GM19324 (cell line): ENCODE results near the gene EHD3.
"Not testable (repeated sequence)": the region's sequence is repeated elsewhere in the genome, so short reads cannot be mapped to it uniquely, and the experiment has no call there.

ENCODE experiments used
- ATAC-seq: cut with Tn5 transposase; IDR thresholded peaks from one replicate; pipeline ENCODE4 v1.9.1; 2021; ENCODE audit warnings: mild to moderate bottlenecking, moderate library complexity; ENCODE audit not compliant: unreplicated experiment, low FRiP score

EHD3 gene

GRCh38 chr2:31282634-31283033 is 48.7 kb downstream of the EHD3 start:
- no peak for ATAC-seq

GRCh38 chr2:31283193-31283919 is 49.4 kb downstream of the EHD3 start:
- not testable (repeated sequence) for ATAC-seq

- no peak for ATAC-seq
Observed at GRCh38 chr2:31284107-31284506, 50.2 kb downstream of the EHD3 start.

- ATAC-seq = no peak
Observed at GRCh38 chr2:31286230-31286629, 52.3 kb downstream of the EHD3 start.

GRCh38 chr2:31286961-31287550 is 53.1 kb downstream of the EHD3 start:
- ATAC-seq = no peak

- ATAC-seq = no peak
Observed at GRCh38 chr2:31287654-31288053, 53.7 kb downstream of the EHD3 start.

GRCh38 chr2:31294196-31294595 is 60.2 kb downstream of the EHD3 start:
- no peak for ATAC-seq

GRCh38 chr2:31296641-31297287 is 62.8 kb downstream of the EHD3 start:
- ATAC-seq = no peak

GRCh38 chr2:31297751-31298150 is 63.8 kb downstream of the EHD3 start:
- no peak for ATAC-seq

- no peak for ATAC-seq
Observed at GRCh38 chr2:31299547-31299946, 65.6 kb downstream of the EHD3 start.

- ATAC-seq = no peak
Observed at GRCh38 chr2:31300309-31300708, 66.4 kb downstream of the EHD3 start.

GRCh38 chr2:31302940-31303563 is 69.1 kb downstream of the EHD3 start:
- no peak for ATAC-seq

GRCh38 chr2:31304816-31305215 is 70.9 kb downstream of the EHD3 start:
- no peak for ATAC-seq

GRCh38 chr2:31312898-31313297 is 78.9 kb downstream of the EHD3 start:
- no peak for ATAC-seq

GRCh38 chr2:31314761-31315160 is 80.8 kb downstream of the EHD3 start:
- no peak for ATAC-seq

GRCh38 chr2:31317396-31317795 is 83.4 kb downstream of the EHD3 start:
- no peak for ATAC-seq

- ATAC-seq = no peak
Observed at GRCh38 chr2:31318361-31319336, 84.7 kb downstream of the EHD3 start.
